SK-N-SH (cell line): ENCODE results near the gene FOXP1. TPM values are rescaled to one million over a fixed set of nuclear protein-coding genes. Genes with fewer than 3 reads are reported as not detected.

Experiments used
- CTCF ChIA-PET: fragments of 300-600, 350-600 bp; formaldehyde crosslinking; extraction: SDS; loops from one replicate; lab custom pipeline; 2021; lab: Yijun Ruan, JAX
- POLR2A ChIA-PET: fragments of 350-600 bp; sonication (Branson Sonifier 250); formaldehyde crosslinking; extraction: SDS; loops from one replicate; lab custom pipeline; 2020; ENCODE audit warnings: antibody characterized with exemption, inconsistent platforms; lab: Yijun Ruan, JAX
- DNase-seq: peaks from one replicate; pipeline ENCODE4 v3.0.0; 2012
- H2AFZ ChIP-seq: fragments of 200-600 bp; sonication (generic); 2 replicates; pipeline ENCODE4 v1.8.1; 2016; ENCODE audit warnings: antibody characterized with exemption, mild to moderate bottlenecking, low read depth
- H3F3A ChIP-seq: fragments of 200-600 bp; sonication (generic); replicated peaks from 2 replicates; pipeline ENCODE3; 2016; ENCODE audit warnings: antibody characterized with exemption, mild to moderate bottlenecking; ENCODE audit not compliant: insufficient read depth
- H3K27ac ChIP-seq, 2 experiments: fragments of 200-500 bp in 1 of 2; fragments of 200-600 bp in 1 of 2; sonication (Bioruptor generic) in 1 of 2; sonication (generic), shearing (Covaris generic) in 1 of 2; 2 replicates each; pipeline versions ENCODE4 v1.5.1 to v1.6.1; 2014 to 2016; ENCODE audit warnings: low read depth in 2 of 2, inconsistent platforms in 1 of 2, low read length in 1 of 2, mild to moderate bottlenecking in 1 of 2, mixed read lengths in 1 of 2
- H3K27me3 ChIP-seq: fragments of 200-600 bp; sonication (generic), shearing (Covaris generic); 2 replicates; pipeline ENCODE4 v1.6.1; 2016; ENCODE audit warnings: mixed run types; ENCODE audit not compliant: insufficient read depth
- H3K36me3 ChIP-seq, 2 experiments: fragments of 200-500 bp in 1 of 2; fragments of 200-600 bp in 1 of 2; sonication (Bioruptor generic) in 1 of 2; sonication (generic) in 1 of 2; replicated peaks in 1 of 2; 2 replicates each; pipeline versions ENCODE3 to v1.5.1; 2014 to 2016; ENCODE audit warnings: low read length in 1 of 2, mild to moderate bottlenecking in 1 of 2; ENCODE audit not compliant: insufficient read depth in 2 of 2, control insufficient read depth in 1 of 2
- H3K4me1 ChIP-seq, 2 experiments: fragments of 200-500 bp in 1 of 2; fragments of 200-600 bp in 1 of 2; sonication (Bioruptor generic) in 1 of 2; sonication (generic), shearing (Covaris generic) in 1 of 2; 2 replicates each; pipeline versions ENCODE4 v1.5.1 to v1.6.1; 2014 to 2016; ENCODE audit warnings: low read depth in 1 of 2, low read length in 1 of 2, mixed run types in 1 of 2; ENCODE audit not compliant: insufficient read depth in 2 of 2, control insufficient read depth in 1 of 2
- H3K4me2 ChIP-seq: fragments of 200-600 bp; sonication (generic), shearing (Covaris generic); 2 replicates; pipeline ENCODE4 v1.6.1; 2017; ENCODE audit warnings: mixed run types
- H3K4me3 ChIP-seq, 2 experiments: fragments of 200-500 bp in 1 of 2; fragments of 200-600 bp in 1 of 2; sonication (Bioruptor generic) in 1 of 2; sonication (generic), shearing (Covaris generic) in 1 of 2; 2 replicates each; pipeline versions ENCODE4 v1.5.1 to v1.8.1; 2014 to 2016; ENCODE audit warnings: low read depth in 2 of 2, inconsistent platforms in 1 of 2, low read length in 1 of 2, mild to moderate bottlenecking in 1 of 2, mixed read lengths in 1 of 2, moderate library complexity in 1 of 2
- H3K79me2 ChIP-seq: fragments of 200-600 bp; sonication (generic); 2 replicates; pipeline ENCODE4 v1.8.1; 2017; ENCODE audit warnings: mild to moderate bottlenecking; ENCODE audit not compliant: insufficient read depth
- H3K9ac ChIP-seq: fragments of 200-600 bp; sonication (generic); 2 replicates; pipeline ENCODE4 v1.6.1; 2017; ENCODE audit warnings: mixed run types
- H3K9me2 ChIP-seq: fragments of 200-600 bp; sonication (generic); 2 replicates; pipeline ENCODE4 v1.6.1; 2017; ENCODE audit warnings: mixed run types
- H3K9me3 ChIP-seq: fragments of 200-600 bp; sonication (generic); 2 replicates; pipeline ENCODE4 v1.6.1; 2017; ENCODE audit warnings: mixed run types, mild to moderate bottlenecking, moderate library complexity
- H4K20me1 ChIP-seq: fragments of 200-600 bp; sonication (generic); 2 replicates; pipeline ENCODE4 v1.6.1; 2017; ENCODE audit warnings: mild to moderate bottlenecking, mixed run types; ENCODE audit not compliant: insufficient read depth
- ELF1 ChIP-seq: IDR thresholded peaks from 2 replicates; pipeline ENCODE4 v1.4.0; 2012
- EZH2phosphoT487 ChIP-seq: fragments of 200-600 bp; sonication (generic); IDR thresholded peaks from 2 replicates; pipeline ENCODE4 v1.6.1; 2017; ENCODE audit warnings: low read depth, mixed run types, mild to moderate bottlenecking, antibody characterized with exemption, moderate library complexity, borderline replicate concordance
- FOSL2 ChIP-seq: IDR thresholded peaks from 2 replicates; pipeline ENCODE4 v1.4.0; 2012; ENCODE audit warnings: low read depth, mild to moderate bottlenecking, moderate library complexity, borderline replicate concordance
- FOXJ3 ChIP-seq: sonication (generic); formaldehyde crosslinking; IDR thresholded peaks from 2 replicates; pipeline ENCODE4 v1.5.1; 2020; ENCODE audit warnings: mild to moderate bottlenecking, missing genetic modification reagents
- FOXM1 ChIP-seq: IDR thresholded peaks from 2 replicates; pipeline ENCODE4 v1.4.0; 2012; ENCODE audit warnings: low read depth, mild to moderate bottlenecking
- GATA2 ChIP-seq: sonication (generic); formaldehyde crosslinking; IDR thresholded peaks from 2 replicates; pipeline ENCODE4 v1.5.0; 2020; ENCODE audit warnings: mild to moderate bottlenecking, missing genetic modification reagents
- JUND ChIP-seq: IDR thresholded peaks from 2 replicates; pipeline ENCODE4 v1.4.0; 2012
- MXI1 ChIP-seq: IDR thresholded peaks from 2 replicates; pipeline ENCODE4 v1.6.1; 2012; ENCODE audit warnings: mild to moderate bottlenecking, low read depth, low read length, improper control_type of control experiment
- NFIC ChIP-seq: IDR thresholded peaks from 2 replicates; pipeline ENCODE4 v1.4.0; 2012; ENCODE audit warnings: borderline replicate concordance
- POLR2AphosphoS5 ChIP-seq: IDR thresholded peaks from 2 replicates; pipeline ENCODE4 v1.6.1; 2012; ENCODE audit warnings: low read depth, low read length
- RAD21 ChIP-seq: IDR thresholded peaks from 2 replicates; pipeline ENCODE4 v1.6.1; 2012; ENCODE audit warnings: mild to moderate bottlenecking, low read length
- RCOR1 ChIP-seq: fragments of 150-350 bp; IDR thresholded peaks from 2 replicates; pipeline ENCODE4 v1.6.1; 2017; ENCODE audit warnings: antibody characterized with exemption, low read length
- REST ChIP-seq: IDR thresholded peaks from 2 replicates; pipeline ENCODE4 v1.6.1; 2012; ENCODE audit warnings: mild to moderate bottlenecking, low read depth, low read length, moderate library complexity
- SIN3A ChIP-seq: IDR thresholded peaks from 2 replicates; pipeline ENCODE4 v1.6.1; 2012; ENCODE audit warnings: low read depth, mild to moderate bottlenecking, low read length, moderate library complexity, borderline replicate concordance
- SMC3 ChIP-seq: IDR thresholded peaks from 2 replicates; pipeline ENCODE4 v1.6.1; 2012; ENCODE audit warnings: low read depth, low read length, improper control_type of control experiment
- TAF1 ChIP-seq: IDR thresholded peaks from 2 replicates; pipeline ENCODE4 v1.6.1; 2012; ENCODE audit warnings: low read depth, mild to moderate bottlenecking, low read length, moderate library complexity, borderline replicate concordance
- TEAD4 ChIP-seq: IDR thresholded peaks from 2 replicates; pipeline ENCODE4 v1.4.0; 2012; ENCODE audit warnings: mild to moderate bottlenecking, borderline replicate concordance; ENCODE audit not compliant: insufficient read depth
- WGBS: methylation state at CpG from one replicate; pipeline ENCODE4 v1.1.6; 2017; ENCODE audit warnings: low lambda C conversion rate; 5-methylcytosine and 5-hydroxymethylcytosine counted together
- polyA plus RNA-seq, 3 experiments: library from polyadenylated mRNA; depleted of rRNA; stranded (reverse); fragments of >200 nt; gene quantifications; 2 replicates each; pipeline ENCODE4 v1.2.3, GENCODE V29; 2012
- TF ChIP-seq, protein P1 (sequence below): IDR thresholded peaks from 2 replicates; pipeline ENCODE4; 2012
- TF ChIP-seq, protein P2 (sequence below): fragments of 150-350 bp; IDR thresholded peaks from 2 replicates; pipeline ENCODE4 v1.6.1; 2017; ENCODE audit warnings: antibody characterized with exemption, low read length, low read depth, borderline replicate concordance
- TF ChIP-seq, protein P3 (sequence below): IDR thresholded peaks from 2 replicates; pipeline ENCODE4 v1.4.0; 2012; ENCODE audit warnings: low read depth

Gene FOXP1
- polyA plus RNA-seq, 1 of the 3 experiments (the other 2 are of a cell fraction) = 8.8 TPM

DNA sequence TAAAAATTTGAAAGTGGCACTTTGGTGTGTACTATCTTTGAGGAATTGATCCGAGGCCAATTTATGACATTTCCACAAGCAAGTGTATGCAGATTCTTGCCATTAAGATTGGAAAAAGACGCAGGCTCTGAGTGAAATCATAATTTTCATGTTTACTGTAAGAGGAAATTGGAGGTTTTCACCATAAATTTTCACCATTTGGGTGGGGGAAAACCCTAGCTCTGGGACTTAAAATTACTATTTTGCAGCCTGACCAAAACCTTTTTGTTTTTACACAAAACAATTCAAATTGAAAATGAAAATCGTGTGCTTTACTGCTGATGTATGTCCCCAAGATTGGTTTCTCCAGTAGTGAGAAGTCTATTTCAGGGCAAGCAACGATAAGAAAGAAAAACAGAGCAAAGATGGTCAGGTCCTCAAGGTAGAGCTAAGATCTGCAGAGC, 282.6 kb downstream of the FOXP1 start (continued):
- no peak for TF ChIP-seq TEAD4
- no peak for TF ChIP-seq SMC3
- no peak for TF ChIP-seq JUND
- TF ChIP-seq, all 33 proteins: peak for 0

GRCh38 chr3:71299160-71299559, 284.4 kb downstream of the FOXP1 start:
- H3K4me2 ChIP-seq = no peak overlapping the region
- H3K9me3 ChIP-seq = no peaks in the 10 kb centered on the region
- DNase-seq = no peak
- no peak overlapping the region for H3K9ac ChIP-seq
- no peak overlapping the region for H3K4me3 ChIP-seq
- 95% methylated on average over 5 of the region's 5 CpGs for WGBS
- peaks cover 47% of the 10 kb centered on the region; the same call in 1 of the 2 replicates for H3K79me2 ChIP-seq
- H3K27ac ChIP-seq = no peak overlapping the region
- ChIA-PET CTCF (no interaction called here), POLR2A (no interaction called here)
- TF ChIP-seq RCOR1 (no peak), NFIC (no peak), FOXJ3 (CRISPR knock-in tag) (no peak), ELF1 (no peak), MXI1 (no peak), POLR2AphosphoS5 (no peak), SIN3A (no peak), JUND (no peak), FOSL2 (no peak), GATA2 (CRISPR knock-in tag) (no peak), EZH2phosphoT487 (no peak), TAF1 (no peak), RAD21 (no peak), FOXM1 (no peak), SMC3 (no peak), REST (no peak)
- TF ChIP-seq, protein P1, sequence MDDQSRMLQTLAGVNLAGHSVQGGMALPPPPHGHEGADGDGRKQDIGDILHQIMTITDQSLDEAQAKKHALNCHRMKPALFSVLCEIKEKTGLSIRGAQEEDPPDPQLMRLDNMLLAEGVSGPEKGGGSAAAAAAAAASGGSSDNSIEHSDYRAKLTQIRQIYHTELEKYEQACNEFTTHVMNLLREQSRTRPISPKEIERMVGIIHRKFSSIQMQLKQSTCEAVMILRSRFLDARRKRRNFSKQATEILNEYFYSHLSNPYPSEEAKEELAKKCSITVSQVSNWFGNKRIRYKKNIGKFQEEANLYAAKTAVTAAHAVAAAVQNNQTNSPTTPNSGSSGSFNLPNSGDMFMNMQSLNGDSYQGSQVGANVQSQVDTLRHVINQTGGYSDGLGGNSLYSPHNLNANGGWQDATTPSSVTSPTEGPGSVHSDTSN = no peak
- TF ChIP-seq, protein P2, sequence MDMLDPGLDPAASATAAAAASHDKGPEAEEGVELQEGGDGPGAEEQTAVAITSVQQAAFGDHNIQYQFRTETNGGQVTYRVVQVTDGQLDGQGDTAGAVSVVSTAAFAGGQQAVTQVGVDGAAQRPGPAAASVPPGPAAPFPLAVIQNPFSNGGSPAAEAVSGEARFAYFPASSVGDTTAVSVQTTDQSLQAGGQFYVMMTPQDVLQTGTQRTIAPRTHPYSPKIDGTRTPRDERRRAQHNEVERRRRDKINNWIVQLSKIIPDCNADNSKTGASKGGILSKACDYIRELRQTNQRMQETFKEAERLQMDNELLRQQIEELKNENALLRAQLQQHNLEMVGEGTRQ = no peak
- TF ChIP-seq, protein P3, sequence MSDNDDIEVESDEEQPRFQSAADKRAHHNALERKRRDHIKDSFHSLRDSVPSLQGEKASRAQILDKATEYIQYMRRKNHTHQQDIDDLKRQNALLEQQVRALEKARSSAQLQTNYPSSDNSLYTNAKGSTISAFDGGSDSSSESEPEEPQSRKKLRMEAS = no peak
- H3K36me3 ChIP-seq = peaks cover 0 to 15% of the 10 kb centered on the region in 2 experiments
- no peak overlapping the region for H2AFZ ChIP-seq
- H3K9me2 ChIP-seq = no peaks in the 10 kb centered on the region
- H3K27me3 ChIP-seq = no peaks in the 10 kb centered on the region
- no peaks in the 10 kb centered on the region for H3F3A ChIP-seq
- H3K4me1 ChIP-seq = no peaks in the 10 kb centered on the region; a peak in 1 of 4 replicates
- H4K20me1 ChIP-seq = no peaks in the 10 kb centered on the region
